ENCODE measurements around the gene TWIST2.

Gene TWIST2

DNA sequence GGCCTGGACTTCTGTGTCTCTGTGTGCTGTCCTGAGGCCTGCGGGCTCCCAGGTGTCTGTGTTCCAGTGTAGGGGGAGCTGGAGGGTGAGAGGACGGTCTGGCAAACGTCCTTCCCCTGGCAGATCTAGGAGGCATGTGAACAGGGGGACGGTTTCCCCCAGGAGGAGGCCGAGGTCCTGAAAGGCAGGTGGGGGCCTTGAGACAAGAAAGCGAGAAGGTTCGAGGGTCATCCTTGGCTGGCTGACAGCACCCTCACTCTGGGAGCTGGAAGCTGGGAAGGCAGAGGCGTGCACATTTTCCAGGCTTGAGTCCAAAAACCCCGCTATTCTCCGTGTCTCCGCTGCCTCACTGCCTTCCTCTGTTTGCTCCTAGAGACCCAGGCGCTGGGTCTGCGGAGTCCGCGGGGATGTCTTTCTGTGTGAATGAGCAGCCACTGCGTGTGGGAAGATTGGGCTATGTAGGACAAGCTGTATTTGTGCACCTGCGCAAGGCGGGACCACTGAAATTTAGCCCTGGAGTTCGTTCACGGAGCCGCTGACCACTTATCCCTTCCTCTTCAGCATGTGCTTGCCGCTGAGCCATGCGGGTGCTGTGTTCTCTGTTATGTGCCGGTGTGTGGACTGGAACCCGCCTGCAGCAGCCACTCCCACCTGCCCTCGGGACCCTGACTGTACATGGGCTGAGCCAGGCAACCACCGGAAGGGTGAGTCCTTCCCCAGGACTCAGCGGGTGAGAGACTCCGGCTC is 43.7 kb downstream of the TWIST2 start:
- TF ChIP-seq TAF1 (IDR thresholded peaks at IDR 0.05; ENCODE audit: low read depth, low read length) (no peak), POLR2A (IDR thresholded peaks at IDR 0.05; ENCODE audit: low read depth, low read length) (no peak), SPI1 (IDR thresholded peaks at IDR 0.05; ENCODE audit: low read depth, low read length) (no peak), POLR2AphosphoS5 (IDR thresholded peaks at IDR 0.05; ENCODE audit: low read depth, low read length) (no peak), POU2F2 (IDR thresholded peaks at IDR 0.05; ENCODE audit: low read depth, low read length) (no peak), PAX5 (IDR thresholded peaks at IDR 0.05; ENCODE audit: insufficient read depth, low read length, severe bottlenecking) (no peak)
- FAIRE-seq (no peak), DNase-seq (ENCODE audit: insufficient read length, low spot score) (no peak)

DNA sequence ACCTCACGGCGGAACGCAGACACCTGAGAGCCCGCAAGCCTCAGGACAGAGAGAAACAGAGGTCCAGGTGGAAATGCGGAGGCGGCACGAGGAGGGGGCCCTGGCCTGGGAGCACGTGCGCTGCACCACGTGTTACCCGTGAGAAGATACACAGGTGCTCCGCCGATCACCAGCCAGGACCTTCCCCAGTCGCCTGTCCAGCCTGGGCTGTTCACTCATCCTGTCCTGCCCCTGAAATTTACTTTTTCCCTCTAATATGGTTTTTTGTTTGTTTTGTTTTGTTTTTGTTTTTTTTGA is 44.3 kb downstream of the TWIST2 start:
- TF ChIP-seq POLR2AphosphoS5 (IDR thresholded peaks at IDR 0.05; ENCODE audit: low read depth, low read length) (no peak), POU2F2 (IDR thresholded peaks at IDR 0.05; ENCODE audit: low read depth, low read length) (no peak), SPI1 (IDR thresholded peaks at IDR 0.05; ENCODE audit: low read depth, low read length) (no peak), POLR2A (IDR thresholded peaks at IDR 0.05; ENCODE audit: low read depth, low read length) (no peak), PAX5 (IDR thresholded peaks at IDR 0.05; ENCODE audit: insufficient read depth, low read length, severe bottlenecking) (no peak), TAF1 (IDR thresholded peaks at IDR 0.05; ENCODE audit: low read depth, low read length) (no peak)
- FAIRE-seq: no peak
- DNase-seq (ENCODE audit: insufficient read length, low spot score): no peak

- TF ChIP-seq TAF1 (IDR thresholded peaks at IDR 0.05; ENCODE audit: low read depth, low read length): no peak
- no peak for TF ChIP-seq POLR2A (IDR thresholded peaks at IDR 0.05; ENCODE audit: low read depth, low read length)
- TF ChIP-seq POLR2AphosphoS5 (IDR thresholded peaks at IDR 0.05; ENCODE audit: low read depth, low read length): no peak
- no peak for TF ChIP-seq POU2F2 (IDR thresholded peaks at IDR 0.05; ENCODE audit: low read depth, low read length)
- no peak for TF ChIP-seq SPI1 (IDR thresholded peaks at IDR 0.05; ENCODE audit: low read depth, low read length)
- no peak for TF ChIP-seq PAX5 (IDR thresholded peaks at IDR 0.05; ENCODE audit: insufficient read depth, low read length, severe bottlenecking)
- DNase-seq (ENCODE audit: insufficient read length, low spot score) (no peak), FAIRE-seq (no peak)
Observed at GRCh38 chr2:238892796-238893195, 44.9 kb downstream of the TWIST2 start.

DNA sequence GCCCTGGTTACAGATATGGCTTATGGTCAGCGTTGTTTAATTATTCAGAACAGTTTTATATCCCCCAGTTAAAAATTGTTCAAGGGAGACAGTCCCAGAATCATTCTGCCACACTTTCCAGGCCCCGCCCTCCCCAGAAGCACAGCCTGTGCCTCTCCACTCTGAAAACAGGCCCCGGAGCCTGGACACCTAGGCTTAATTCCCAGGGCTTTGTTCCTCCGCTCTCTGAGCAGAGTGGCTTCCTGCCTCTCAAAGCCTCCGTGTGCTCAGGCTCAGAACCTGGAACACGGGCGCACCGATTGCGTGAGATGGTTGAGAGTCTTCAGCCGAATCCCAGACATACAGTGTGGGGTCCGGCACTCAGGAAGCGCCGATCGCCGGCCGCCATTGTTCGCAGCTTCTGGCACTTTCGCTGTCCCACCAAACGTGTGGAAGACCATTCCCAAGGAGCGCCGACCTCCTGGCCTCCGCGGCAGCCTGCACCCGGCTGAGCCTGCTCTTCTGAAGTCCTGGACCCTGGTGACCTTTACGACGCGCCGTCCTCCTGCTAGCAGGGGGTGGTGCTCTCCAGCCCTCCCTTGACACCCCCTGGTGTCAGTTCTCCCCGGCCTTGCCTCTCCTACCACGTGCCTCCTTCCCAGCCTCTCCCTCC is 45.6 kb downstream of the TWIST2 start:
- TF ChIP-seq TAF1 (IDR thresholded peaks at IDR 0.05; ENCODE audit: low read depth, low read length): no peak
- no peak for TF ChIP-seq POLR2A (IDR thresholded peaks at IDR 0.05; ENCODE audit: low read depth, low read length)
- no peak for TF ChIP-seq POU2F2 (IDR thresholded peaks at IDR 0.05; ENCODE audit: low read depth, low read length)
- TF ChIP-seq SPI1 (IDR thresholded peaks at IDR 0.05; ENCODE audit: low read depth, low read length): no peak
- FAIRE-seq (no peak), DNase-seq (ENCODE audit: insufficient read length, low spot score) (no peak)

- no peak for FAIRE-seq
Observed at GRCh38 chr2:238894226-238894949, 46.5 kb downstream of the TWIST2 start.

GRCh38 chr2:238894950-238895298 is 47.0 kb downstream of the TWIST2 start:
- DNase-seq (ENCODE audit: insufficient read length, low spot score) (no peak), FAIRE-seq (no peak)
- TF ChIP-seq PAX5 (IDR thresholded peaks at IDR 0.05; ENCODE audit: insufficient read depth, low read length, severe bottlenecking) (no peak), TAF1 (IDR thresholded peaks at IDR 0.05; ENCODE audit: low read depth, low read length) (no peak)

More at GRCh38 chr2:238894226-238894949, 46.5 kb downstream of the TWIST2 start:
- TF ChIP-seq POU2F2 (IDR thresholded peaks at IDR 0.05; ENCODE audit: low read depth, low read length) (no peak), TAF1 (IDR thresholded peaks at IDR 0.05; ENCODE audit: low read depth, low read length) (no peak)
- no peak for DNase-seq (ENCODE audit: insufficient read length, low spot score)

GRCh38 chr2:238895361-238895882 is 47.5 kb downstream of the TWIST2 start:
- no peak for TF ChIP-seq POU2F2 (IDR thresholded peaks at IDR 0.05; ENCODE audit: low read depth, low read length)
- FAIRE-seq (no peak), DNase-seq (ENCODE audit: insufficient read length, low spot score) (no peak)

DNA sequence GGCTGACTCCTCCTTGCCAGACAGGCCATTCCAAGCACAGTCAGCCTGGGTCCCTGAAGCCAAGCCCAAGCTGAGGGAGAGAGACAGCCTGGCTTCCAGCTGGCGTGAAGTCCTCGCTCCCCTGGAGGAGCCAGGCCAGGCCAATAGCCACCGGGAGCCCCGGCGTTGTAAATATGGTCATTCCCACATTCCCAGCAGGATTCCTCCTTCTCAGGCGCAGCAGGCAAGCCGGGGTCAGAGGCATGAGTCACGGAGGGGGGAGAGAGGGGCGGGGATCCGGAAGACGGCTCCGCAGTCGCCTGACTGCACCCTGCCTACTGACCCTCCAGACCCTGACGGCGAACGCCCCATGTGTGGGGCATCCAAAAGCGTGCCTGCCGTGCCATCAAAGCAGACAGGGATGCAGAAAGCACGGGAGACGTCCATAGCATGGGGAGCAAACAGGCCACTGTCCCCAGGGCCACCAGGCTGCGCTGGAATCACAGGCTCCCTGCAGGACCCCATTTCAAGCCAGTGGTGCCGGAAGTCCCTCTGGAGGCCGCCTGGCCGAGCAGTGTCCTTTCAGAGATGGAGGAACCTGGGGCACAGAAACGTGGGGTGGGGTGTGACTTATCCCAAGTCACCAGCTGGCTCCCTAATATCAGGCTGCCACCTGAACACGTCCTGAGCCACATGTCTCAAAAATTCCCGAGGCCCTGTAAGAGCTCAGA is 48.2 kb downstream of the TWIST2 start:
- FAIRE-seq (no peak), DNase-seq (ENCODE audit: insufficient read length, low spot score) (no peak)
- TF ChIP-seq POLR2A (IDR thresholded peaks at IDR 0.05; ENCODE audit: low read depth, low read length) (no peak), POLR2AphosphoS5 (IDR thresholded peaks at IDR 0.05; ENCODE audit: low read depth, low read length) (no peak), TAF1 (IDR thresholded peaks at IDR 0.05; ENCODE audit: low read depth, low read length) (no peak), POU2F2 (IDR thresholded peaks at IDR 0.05; ENCODE audit: low read depth, low read length) (no peak), PAX5 (IDR thresholded peaks at IDR 0.05; ENCODE audit: insufficient read depth, low read length, severe bottlenecking) (no peak), SPI1 (IDR thresholded peaks at IDR 0.05; ENCODE audit: low read depth, low read length) (no peak)

DNA sequence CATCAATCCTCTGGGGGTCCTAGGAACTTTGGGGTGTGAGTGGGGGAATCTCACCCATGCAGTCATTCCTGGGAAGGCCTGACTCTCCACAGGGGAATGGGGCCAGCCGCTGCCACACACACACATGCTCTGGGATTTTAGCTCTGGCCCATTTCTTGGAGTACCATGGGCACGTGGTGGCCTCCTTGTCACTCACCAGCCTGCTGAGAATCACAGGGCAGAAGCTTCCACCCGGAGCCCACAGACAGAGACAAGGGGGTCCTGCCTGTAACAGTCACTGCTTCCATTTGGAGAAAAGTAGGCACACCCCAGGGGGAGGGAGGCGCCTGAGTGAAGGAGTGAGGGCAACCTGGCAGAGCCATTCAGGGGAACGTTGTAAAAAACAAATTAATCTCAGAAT is 48.8 kb downstream of the TWIST2 start:
- no peak for FAIRE-seq
- TF ChIP-seq SPI1 (IDR thresholded peaks at IDR 0.05; ENCODE audit: low read depth, low read length): no peak
- no peak for TF ChIP-seq POU2F2 (IDR thresholded peaks at IDR 0.05; ENCODE audit: low read depth, low read length)
- no peak for TF ChIP-seq TAF1 (IDR thresholded peaks at IDR 0.05; ENCODE audit: low read depth, low read length)
- TF ChIP-seq POLR2A (IDR thresholded peaks at IDR 0.05; ENCODE audit: low read depth, low read length): no peak
- TF ChIP-seq PAX5 (IDR thresholded peaks at IDR 0.05; ENCODE audit: insufficient read depth, low read length, severe bottlenecking): no peak
- TF ChIP-seq POLR2AphosphoS5 (IDR thresholded peaks at IDR 0.05; ENCODE audit: low read depth, low read length): no peak
- no peak for DNase-seq (ENCODE audit: insufficient read length, low spot score)

All from GM12891 (cell line).